ENCODE results near the gene PLD1. TPM values are rescaled to one million over a fixed set of nuclear protein-coding genes. Genes with fewer than 3 reads are reported as not detected.

PLD1 gene
- total RNA-seq, 6 experiments from 2014 or later: 13.3 to 29.9 (median 18.5) TPM

DNA sequence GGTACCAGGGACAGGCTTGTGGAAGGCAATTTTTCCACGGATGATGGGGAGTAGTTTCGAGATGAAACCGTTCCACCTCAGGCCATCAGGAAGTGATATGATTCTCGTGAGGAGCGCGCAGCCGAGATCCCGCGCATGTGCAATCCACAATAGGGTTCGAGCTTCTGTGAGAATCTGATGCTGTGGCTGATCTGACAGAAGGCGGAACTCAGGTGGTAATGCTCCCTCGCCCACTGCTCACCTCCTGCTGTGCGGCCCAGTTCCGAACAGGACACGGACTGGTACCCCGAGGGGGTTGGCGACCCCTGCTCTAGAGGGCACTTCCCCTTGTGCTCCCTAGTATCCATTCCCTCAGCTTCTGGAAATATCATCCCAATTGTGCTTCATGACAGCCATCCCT is 99.9 kb downstream of the PLD1 start:
- H3K4me3 ChIP-seq: no peak overlapping the region
- intact Hi-C loops (cut with DNase I): no loop called here
- H3K9me3 ChIP-seq: peaks cover 0 to 3% (median 0%) of the 10 kb centered on the region in 4 donors
- no peak for TF ChIP-seq POLR2A (IDR thresholded peaks at IDR 0.05)
- TF ChIP-seq, protein P1, sequence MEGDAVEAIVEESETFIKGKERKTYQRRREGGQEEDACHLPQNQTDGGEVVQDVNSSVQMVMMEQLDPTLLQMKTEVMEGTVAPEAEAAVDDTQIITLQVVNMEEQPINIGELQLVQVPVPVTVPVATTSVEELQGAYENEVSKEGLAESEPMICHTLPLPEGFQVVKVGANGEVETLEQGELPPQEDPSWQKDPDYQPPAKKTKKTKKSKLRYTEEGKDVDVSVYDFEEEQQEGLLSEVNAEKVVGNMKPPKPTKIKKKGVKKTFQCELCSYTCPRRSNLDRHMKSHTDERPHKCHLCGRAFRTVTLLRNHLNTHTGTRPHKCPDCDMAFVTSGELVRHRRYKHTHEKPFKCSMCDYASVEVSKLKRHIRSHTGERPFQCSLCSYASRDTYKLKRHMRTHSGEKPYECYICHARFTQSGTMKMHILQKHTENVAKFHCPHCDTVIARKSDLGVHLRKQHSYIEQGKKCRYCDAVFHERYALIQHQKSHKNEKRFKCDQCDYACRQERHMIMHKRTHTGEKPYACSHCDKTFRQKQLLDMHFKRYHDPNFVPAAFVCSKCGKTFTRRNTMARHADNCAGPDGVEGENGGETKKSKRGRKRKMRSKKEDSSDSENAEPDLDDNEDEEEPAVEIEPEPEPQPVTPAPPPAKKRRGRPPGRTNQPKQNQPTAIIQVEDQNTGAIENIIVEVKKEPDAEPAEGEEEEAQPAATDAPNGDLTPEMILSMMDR (IDR thresholded peaks at IDR 0.05): no peak
- no peaks in the 10 kb centered on the region for H3K4me1 ChIP-seq
- ATAC-seq (no peak), DNase-seq (no peak)
- no peaks in the 10 kb centered on the region for H3K27me3 ChIP-seq
- H3K36me3 ChIP-seq: peaks cover 0 to 9% (median 0%) of the 10 kb centered on the region in 4 donors
- WGBS (ENCODE audit: insufficient coverage, low coverage, low lambda C conversion rate, missing lambda C conversion rate): 98% methylated on average over 11 of the region's 17 CpGs
- no peak overlapping the region for H3K27ac ChIP-seq

DNA sequence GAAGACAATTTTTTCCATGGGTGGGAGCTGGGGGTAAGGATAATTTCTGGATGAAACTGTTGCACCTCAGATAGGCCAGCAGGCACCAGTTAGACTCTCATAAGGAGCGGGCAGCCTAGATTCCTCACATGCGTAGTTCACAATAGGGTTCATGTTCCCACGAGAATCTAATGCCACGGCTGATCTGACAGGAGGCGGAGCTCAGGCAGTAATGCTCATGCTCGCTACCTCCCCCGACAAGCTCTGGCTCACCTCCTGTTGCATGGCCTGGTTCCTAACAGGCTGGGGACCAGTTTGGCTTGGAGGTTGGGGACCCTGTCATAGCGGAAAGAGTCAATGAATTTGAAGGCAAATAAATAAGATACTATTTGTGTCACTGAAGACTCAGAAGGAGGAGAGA is 105.5 kb downstream of the PLD1 start:
- TF ChIP-seq POLR2A (IDR thresholded peaks at IDR 0.05): no peak
- TF ChIP-seq, protein P1 (IDR thresholded peaks at IDR 0.05): no peak
- Histone ChIP-seq H3K4me3 (no peak overlapping the region), H3K27ac (no peak overlapping the region), H3K9me3 (peaks cover 0 to 10% (median 2%) of the 10 kb centered on the region in 4 donors), H3K4me1 (no peaks in the 10 kb centered on the region), H3K36me3 (no peaks in the 10 kb centered on the region), H3K27me3 (no peaks in the 10 kb centered on the region)
- intact Hi-C loops (cut with DNase I): no loop called here
- ATAC-seq (no peak), DNase-seq (no peak)
- 100% methylated on average over 4 of the region's 8 CpGs for WGBS (ENCODE audit: insufficient coverage, low coverage, low lambda C conversion rate, missing lambda C conversion rate)

DNA sequence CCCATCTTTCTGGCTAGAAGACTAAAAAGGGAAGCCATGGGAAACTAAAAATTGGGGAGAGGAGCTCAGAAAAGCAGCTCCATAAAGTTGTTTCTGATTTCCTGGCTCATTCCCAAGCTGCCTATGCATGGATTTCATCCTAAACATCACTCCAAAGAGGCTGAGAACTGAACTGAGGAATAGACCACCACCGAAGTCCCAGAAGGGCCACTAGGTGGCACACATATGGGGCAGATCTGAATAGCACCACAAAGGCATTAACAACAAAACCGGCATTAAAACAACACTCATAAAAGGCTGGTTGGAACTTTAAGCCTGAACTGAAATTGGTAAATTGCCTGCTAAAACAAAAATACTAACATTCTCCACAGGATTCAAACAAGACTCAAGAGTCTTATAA is 106.3 kb downstream of the PLD1 start:
- 48% methylated on average over 2 of the region's 2 CpGs for WGBS (ENCODE audit: insufficient coverage, low coverage, low lambda C conversion rate, missing lambda C conversion rate)
- Histone ChIP-seq H3K4me3 (no peak overlapping the region), H3K27ac (no peak overlapping the region), H3K27me3 (no peaks in the 10 kb centered on the region), H3K9me3 (peaks cover 0 to 10% (median 2%) of the 10 kb centered on the region in 4 donors), H3K36me3 (no peaks in the 10 kb centered on the region), H3K4me1 (no peaks in the 10 kb centered on the region)
- ATAC-seq (peak; percentile 47 to 73 (median 52)), DNase-seq (no peak)
- TF ChIP-seq POLR2A (IDR thresholded peaks at IDR 0.05): no peak
- TF ChIP-seq, protein P1 (IDR thresholded peaks at IDR 0.05): peak; percentile 30 to 48 (median 34)
- intact Hi-C loops (cut with DNase I): no loop called here

DNA sequence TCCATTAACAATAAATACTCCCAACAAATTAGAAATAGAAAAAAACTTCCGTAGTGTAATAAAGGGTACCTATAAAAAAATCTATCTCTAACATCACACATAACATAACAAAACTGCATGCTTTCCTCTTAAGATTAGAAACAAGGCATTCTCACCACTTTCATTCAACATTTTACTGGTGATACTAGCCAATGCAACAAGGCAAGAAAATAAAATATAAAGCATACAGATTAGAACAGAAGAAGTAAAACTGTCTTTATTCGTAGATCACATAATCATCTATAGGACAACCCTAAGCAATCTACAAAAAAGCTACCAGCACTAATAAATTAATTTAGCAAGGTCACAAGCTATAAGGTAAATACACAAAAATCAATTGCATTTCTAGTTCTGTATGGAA is 107.1 kb downstream of the PLD1 start:
- WGBS (ENCODE audit: insufficient coverage, low coverage, low lambda C conversion rate, missing lambda C conversion rate): 89% methylated on average over 2 of the region's 2 CpGs
- H3K4me1 ChIP-seq: no peaks in the 10 kb centered on the region
- H3K27me3 ChIP-seq: no peaks in the 10 kb centered on the region
- ATAC-seq (no peak), DNase-seq (no peak)
- H3K27ac ChIP-seq: no peak overlapping the region
- H3K9me3 ChIP-seq: peaks cover 0 to 10% (median 2%) of the 10 kb centered on the region in 4 donors
- H3K4me3 ChIP-seq: no peak overlapping the region
- H3K36me3 ChIP-seq: no peaks in the 10 kb centered on the region
- intact Hi-C loops (cut with DNase I): no loop called here
- TF ChIP-seq, protein P1 (IDR thresholded peaks at IDR 0.05): no peak
- TF ChIP-seq POLR2A (IDR thresholded peaks at IDR 0.05): no peak

DNA sequence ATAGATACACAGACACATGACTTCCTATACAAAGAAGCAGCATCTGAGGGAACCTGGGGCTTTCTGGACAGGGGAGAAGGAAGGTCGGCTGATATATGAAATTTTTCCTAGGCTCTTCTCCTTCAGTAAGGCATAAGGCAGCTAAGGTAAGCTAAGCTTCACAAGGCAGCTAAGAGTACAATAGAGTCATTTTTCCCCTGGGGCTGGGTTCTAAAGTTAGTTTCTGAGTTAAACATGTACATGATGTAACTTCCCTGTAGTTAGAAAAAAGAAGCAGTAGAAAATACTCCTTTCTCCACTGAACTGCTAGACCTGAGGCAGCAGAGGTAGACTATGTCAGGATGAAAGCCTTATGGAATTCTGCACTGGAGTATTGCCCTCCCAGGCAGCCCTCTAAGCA is 109.6 kb downstream of the PLD1 start:
- TF ChIP-seq, protein P1 (IDR thresholded peaks at IDR 0.05): no peak
- no peak for TF ChIP-seq POLR2A (IDR thresholded peaks at IDR 0.05)
- Histone ChIP-seq H3K4me3 (no peak overlapping the region), H3K9me3 (peaks cover 0 to 10% (median 0%) of the 10 kb centered on the region in 4 donors), H3K36me3 (no peaks in the 10 kb centered on the region), H3K4me1 (peaks cover 0 to 11% (median 0%) of the 10 kb centered on the region in 4 donors), H3K27ac (no peak overlapping the region), H3K27me3 (no peaks in the 10 kb centered on the region)
- intact Hi-C loops (cut with DNase I): no loop called here
- 100% methylated on average over 1 of the region's 1 CpG for WGBS (ENCODE audit: insufficient coverage, low coverage, low lambda C conversion rate, missing lambda C conversion rate)
- ATAC-seq (no peak), DNase-seq (no peak)

Data from right lobe of liver (tissue), 6 donors.